SK-N-SH treated with all-trans-retinoic acid at 6 μM for 48 hours (cell line): ENCODE data around the gene MYT1.

Experiments used
- BACH2 ChIP-seq: fragments of 250-450 bp; sonication (Bioruptor Pico); IDR thresholded peaks from 2 replicates; pipeline ENCODE4 v1.9.0; 2021; ENCODE audit warnings: mild to moderate bottlenecking, borderline replicate concordance
- CREB5 ChIP-seq: fragments of 250-450 bp; sonication (Bioruptor Pico); IDR thresholded peaks from 2 replicates; pipeline ENCODE4 v1.5.1; 2020; ENCODE audit warnings: low read depth, mild to moderate bottlenecking, moderate library complexity
- ESRRG ChIP-seq: fragments of 250-450 bp; sonication (Bioruptor Pico); IDR thresholded peaks from 2 replicates; pipeline ENCODE4 v1.6.1; 2021; ENCODE audit warnings: mild to moderate bottlenecking
- ISL1 ChIP-seq: fragments of 250-450 bp; sonication (Bioruptor Pico); IDR thresholded peaks from 2 replicates; pipeline ENCODE4 v2.1.2; 2022; ENCODE audit warnings: mild to moderate bottlenecking, moderate library complexity
- PATZ1 ChIP-seq: fragments of 250-450 bp; sonication (Bioruptor Pico); IDR thresholded peaks from 2 replicates; pipeline ENCODE4 v1.8.0; 2020; ENCODE audit warnings: mild to moderate bottlenecking, moderate library complexity, borderline replicate concordance
- PPARA ChIP-seq: fragments of 250-450 bp; sonication (Bioruptor Pico); IDR thresholded peaks from 2 replicates; pipeline ENCODE4 v1.5.0; 2020; ENCODE audit warnings: mild to moderate bottlenecking, borderline replicate concordance
- TSHZ2 ChIP-seq: fragments of 250-450 bp; sonication (Bioruptor Pico); IDR thresholded peaks from 2 replicates; pipeline ENCODE4 v1.5.0; 2020; ENCODE audit warnings: mild to moderate bottlenecking, moderate library complexity
- ZC3H10 ChIP-seq: fragments of 250-450 bp; sonication (Bioruptor Pico); IDR thresholded peaks from 2 replicates; pipeline ENCODE4 v1.5.1; 2021; ENCODE audit warnings: mild to moderate bottlenecking, moderate library complexity
- ZFP3 ChIP-seq: fragments of 250-450 bp; sonication (Bioruptor Pico); IDR thresholded peaks from 2 replicates; pipeline ENCODE4 v1.5.0; 2020; ENCODE audit warnings: mild to moderate bottlenecking, moderate library complexity
- ZFP30 ChIP-seq: fragments of 450-650 bp; formaldehyde crosslinking; IDR thresholded peaks from 2 replicates; pipeline ENCODE4 v1.5.0; 2022; ENCODE audit warnings: mild to moderate bottlenecking, moderate library complexity
- ZNF565 ChIP-seq: fragments of 450-650 bp; formaldehyde crosslinking; conservative IDR thresholded peaks from 2 replicates; pipeline ENCODE4 v1.5.0; 2020; ENCODE audit warnings: low read depth, mild to moderate bottlenecking, moderate library complexity
- ZNF70 ChIP-seq: fragments of 450-650 bp; formaldehyde crosslinking; IDR thresholded peaks from 2 replicates; pipeline ENCODE4 v1.5.0; 2020; ENCODE audit warnings: mild to moderate bottlenecking, moderate library complexity

GRCh38 chr20:64228086-64228653, 63.9 kb downstream of the MYT1 start:
- no peak for TF ChIP-seq PPARA (CRISPR knock-in tag)
- TF ChIP-seq ZC3H10: no peak
- no peak for TF ChIP-seq ZFP3 (CRISPR knock-in tag)
- no peak for TF ChIP-seq BACH2 (CRISPR knock-in tag)
- no peak for TF ChIP-seq ZFP30
- TF ChIP-seq ZNF565 (CRISPR knock-in tag): no peak
- no peak for TF ChIP-seq TSHZ2 (CRISPR knock-in tag)
- TF ChIP-seq ESRRG (CRISPR knock-in tag): no peak
- no peak for TF ChIP-seq ISL1 (CRISPR knock-in tag)
- no peak for TF ChIP-seq CREB5 (CRISPR knock-in tag)
- TF ChIP-seq ZNF70: no peak
- no peak for TF ChIP-seq PATZ1 (CRISPR knock-in tag)
